Measurements from ENCODE around the gene KRTAP5-2. TPM values are rescaled to one million over a fixed set of nuclear protein-coding genes. Genes with fewer than 3 reads are reported as not detected.
A peak's percentile ranks its signal among the peaks of the same experiment; 100 is the strongest.

KRTAP5-2 gene
- polyA plus RNA-seq, 6 donors from 2014 or later: not detected

DNA sequence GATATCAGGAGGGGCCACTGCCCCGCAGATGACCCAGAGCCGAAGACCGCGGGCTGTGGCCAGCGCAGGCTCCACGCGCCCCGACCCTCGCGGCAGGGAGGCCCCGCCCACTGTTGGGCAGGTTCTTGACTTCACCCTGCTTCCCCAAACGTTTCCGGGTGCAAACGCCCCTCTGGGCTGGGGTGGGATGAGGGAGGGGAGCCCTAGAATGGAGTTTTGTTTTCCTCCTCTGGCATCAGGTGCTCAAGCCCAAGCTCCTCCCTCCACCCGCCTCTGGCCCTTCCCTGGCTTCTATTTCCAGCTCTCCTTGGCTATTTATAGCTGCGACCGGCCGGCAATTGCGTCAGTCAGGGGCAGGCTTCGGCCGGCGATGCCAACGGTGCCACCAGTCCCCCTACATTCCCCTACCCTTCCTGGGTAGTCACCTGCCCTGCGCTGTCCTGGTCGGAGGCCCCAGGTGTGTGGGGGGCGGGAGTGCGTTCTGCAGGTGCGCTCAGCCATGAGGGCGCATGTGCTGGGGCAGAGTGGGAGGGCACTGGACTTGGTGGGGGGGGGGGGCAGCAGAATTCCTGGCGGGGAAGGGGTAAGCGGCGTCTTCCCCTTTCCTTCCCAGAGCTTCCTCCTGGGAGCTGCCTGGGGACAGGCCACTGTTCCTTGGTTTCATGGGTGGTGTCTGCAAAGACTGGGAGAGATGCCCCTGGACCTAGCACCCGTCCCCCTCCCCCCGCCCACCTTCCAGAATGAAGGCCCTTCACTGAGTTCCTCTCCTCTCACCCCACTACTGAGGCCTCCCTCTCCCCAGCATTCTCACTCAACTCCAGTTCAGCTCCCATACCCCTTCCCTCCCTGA lies 49.6 kb downstream of the KRTAP5-2 start:
- Mint-ChIP-seq H3K9me3 (peaks cover 0 to 1% (median 0%) of the 10 kb centered on the region in 7 donors), H3K27ac (no peak overlapping the region), H3K27me3 (peaks cover 3 to 76% (median 49%) of the 10 kb centered on the region in 3 donors), H3K4me1 (peaks cover 10 to 20% (median 16%) of the 10 kb centered on the region in 3 donors), H3K4me3 (peak overlapping the region; percentile 43 to 84 (median 68)), H3K36me3 (no peaks in the 10 kb centered on the region)
- ATAC-seq (ENCODE audit: low read depth in 2 of 2) (peak in 1 of 2 donors; percentile 24), DNase-seq (no peak)

DNA sequence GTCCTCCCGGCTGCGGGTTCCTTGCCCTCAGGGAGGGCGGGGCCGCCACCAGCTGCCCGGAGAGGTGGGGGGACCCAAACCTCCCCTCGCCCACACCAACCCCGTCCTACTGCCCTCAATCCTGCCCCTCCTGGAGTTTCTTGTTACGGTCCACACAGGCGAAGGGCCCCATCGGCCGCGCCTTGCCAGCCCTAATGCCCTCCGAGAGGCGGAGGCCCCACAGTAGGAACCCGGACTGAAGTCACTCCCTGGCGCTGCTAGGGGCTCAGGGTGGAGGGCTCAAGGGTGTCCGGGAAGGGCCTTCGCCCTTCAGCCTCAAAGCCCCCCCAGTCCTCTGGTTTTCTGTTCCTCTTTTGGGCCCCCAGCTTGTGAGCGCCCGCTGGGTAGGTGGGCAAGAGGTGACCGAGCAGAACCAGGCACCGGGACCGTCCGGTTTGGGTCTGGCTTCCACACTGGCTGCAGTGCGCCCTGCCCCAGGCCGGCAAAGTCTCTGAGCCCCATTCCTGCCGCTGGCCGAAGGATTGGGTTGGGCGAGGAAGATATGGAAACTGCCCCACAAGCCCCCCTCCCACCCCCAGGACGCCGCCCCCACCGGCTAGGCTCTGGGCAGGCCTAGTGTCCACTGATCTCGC lies 50.5 kb downstream of the KRTAP5-2 start:
- Mint-ChIP-seq H3K9me3 (peaks cover 0 to 1% (median 0%) of the 10 kb centered on the region in 7 donors), H3K4me3 (peak overlapping the region; percentile 15 to 81 (median 78)), H3K4me1 (peaks cover 10 to 20% (median 16%) of the 10 kb centered on the region in 3 donors), H3K27ac (peak overlapping the region in 1 of 6 donors; percentile 54), H3K36me3 (no peaks in the 10 kb centered on the region), H3K27me3 (peaks cover 0 to 70% (median 42%) of the 10 kb centered on the region in 3 donors)
- ATAC-seq (ENCODE audit: low read depth in 2 of 2): peak; percentile 12 to 17
- no peak for DNase-seq

Other genes with a start within 250 kb of the KRTAP5-2 start
- gene BRSK2, start 208.4 kb downstream of the KRTAP5-2 start, polyA plus RNA-seq (ENCODE audit: low read depth in 6 of 6): under 1 TPM in 2 of 6 donors, not detected in 4; 0.10 TPM
- 10 to 100 TPM; 29.7 to 50.8 (median 33.2) TPM for gene MOB2, start 111.5 kb downstream of the KRTAP5-2 start, polyA plus RNA-seq (ENCODE audit: low read depth in 6 of 6)
- under 1 TPM in 3 of 6 donors, not detected in 3; 0.05 to 0.09 (median 0.07) TPM for gene DUSP8, start 26.0 kb downstream of the KRTAP5-2 start, polyA plus RNA-seq (ENCODE audit: low read depth in 6 of 6)
- not detected for gene KRTAP5-1, start 13.0 kb downstream of the KRTAP5-2 start, polyA plus RNA-seq (ENCODE audit: low read depth in 6 of 6)
- not detected for gene KRTAP5-3, start 10.2 kb upstream of the KRTAP5-2 start, polyA plus RNA-seq (ENCODE audit: low read depth in 6 of 6)
- not detected for gene KRTAP5-4, start 23.8 kb upstream of the KRTAP5-2 start, polyA plus RNA-seq (ENCODE audit: low read depth in 6 of 6)
- gene KRTAP5-5, start 31.5 kb upstream of the KRTAP5-2 start, polyA plus RNA-seq (ENCODE audit: low read depth in 6 of 6): not detected
- not detected for gene KRTAP5-6, start 98.9 kb upstream of the KRTAP5-2 start, polyA plus RNA-seq (ENCODE audit: low read depth in 6 of 6)
- not detected for gene IFITM10, start 152.3 kb upstream of the KRTAP5-2 start, polyA plus RNA-seq (ENCODE audit: low read depth in 6 of 6)
- gene CTSD, start 165.6 kb upstream of the KRTAP5-2 start, polyA plus RNA-seq (ENCODE audit: low read depth in 6 of 6): 10 to 100 TPM; 40.6 to 59.5 (median 51.8) TPM
- not detected for gene SYT8, start 236.7 kb upstream of the KRTAP5-2 start, polyA plus RNA-seq (ENCODE audit: low read depth in 6 of 6)
- 10 to 100 TPM in 2 of 6 donors, 1 to 10 TPM in 4; 3.9 to 12.2 (median 7.2) TPM for gene TNNI2, start 240.7 kb upstream of the KRTAP5-2 start, polyA plus RNA-seq (ENCODE audit: low read depth in 6 of 6)

All from naive B cell (primary cell).